ENCODE results near the gene DTNA.
"Not testable (repeated sequence)": the region's sequence is repeated elsewhere in the genome, so short reads cannot be mapped to it uniquely, and the experiment has no call there.

Gene DTNA

DNA sequence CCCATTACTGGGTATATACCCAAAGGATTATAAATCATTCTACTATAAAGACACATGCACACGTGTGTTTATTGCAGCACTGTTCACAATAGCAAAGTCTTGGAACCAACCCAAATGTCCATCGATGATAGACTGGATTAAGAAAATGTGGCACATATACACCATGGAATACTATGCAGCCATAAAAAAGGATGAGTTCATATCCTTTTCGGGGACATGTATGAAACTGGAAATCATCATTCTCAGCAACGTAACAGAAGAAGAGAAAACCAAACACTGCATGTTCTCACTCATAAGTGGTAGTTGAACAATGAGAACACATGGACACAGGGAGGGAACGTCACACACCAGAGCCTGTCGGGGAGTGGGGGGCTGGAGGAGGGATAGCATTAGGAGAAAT, 15.6 kb downstream of the DTNA start:
- not testable (repeated sequence) for FAIRE-seq

DNA sequence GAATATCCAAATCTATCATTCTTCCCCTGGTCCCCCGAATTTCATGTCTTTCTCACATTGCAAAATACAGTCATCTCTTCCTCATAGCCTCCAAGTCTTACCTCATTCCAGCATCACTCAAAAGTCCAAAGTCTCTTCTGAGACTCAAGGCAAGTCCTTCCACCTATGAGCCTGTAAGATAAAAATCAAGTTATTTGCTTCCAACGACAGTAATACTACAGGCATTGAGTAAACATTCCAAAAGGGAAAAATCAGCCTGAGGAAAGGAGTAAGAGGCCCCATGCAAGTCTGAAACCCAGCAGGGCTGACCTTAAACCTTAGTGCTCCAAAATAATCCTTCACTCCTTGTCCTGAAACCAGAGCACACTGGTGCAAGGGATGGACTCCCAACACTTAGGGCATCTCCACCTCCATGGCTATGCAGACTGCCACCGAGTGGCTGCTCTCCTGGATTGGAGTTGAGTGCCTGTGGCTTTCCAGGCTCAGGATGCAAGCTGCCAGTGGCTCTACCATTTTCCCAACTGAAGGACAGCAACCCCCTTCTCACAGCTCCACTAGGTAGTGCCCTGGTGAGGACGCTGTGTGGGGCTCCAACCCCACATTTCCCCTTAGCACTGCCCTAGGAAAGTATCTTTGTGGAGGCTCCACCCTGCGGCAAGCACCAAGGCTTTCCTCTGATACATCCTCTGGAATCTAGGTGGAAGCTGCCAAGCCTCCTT, 16.3 kb downstream of the DTNA start:
- FAIRE-seq: no peak

DNA sequence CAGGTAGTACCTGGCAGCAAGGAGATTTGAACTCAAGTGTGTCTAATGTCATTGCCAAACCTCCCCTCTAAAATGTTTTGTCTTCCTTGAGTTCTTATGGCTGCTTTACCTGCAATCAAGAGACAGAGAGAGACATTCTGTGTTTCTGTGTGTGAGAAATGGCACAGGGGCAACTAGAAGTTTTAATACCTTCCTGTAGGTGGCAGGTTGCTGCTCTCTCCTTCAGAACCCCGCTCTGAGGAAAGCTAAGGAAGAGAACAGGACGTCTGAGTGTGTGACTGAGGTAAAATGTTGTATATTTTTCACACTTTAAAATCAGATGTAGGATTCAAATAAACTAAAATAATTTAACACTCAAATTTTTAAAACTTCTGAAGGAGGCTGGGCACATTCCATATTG, 19.2 kb downstream of the DTNA start:
- no peak for FAIRE-seq

DNA sequence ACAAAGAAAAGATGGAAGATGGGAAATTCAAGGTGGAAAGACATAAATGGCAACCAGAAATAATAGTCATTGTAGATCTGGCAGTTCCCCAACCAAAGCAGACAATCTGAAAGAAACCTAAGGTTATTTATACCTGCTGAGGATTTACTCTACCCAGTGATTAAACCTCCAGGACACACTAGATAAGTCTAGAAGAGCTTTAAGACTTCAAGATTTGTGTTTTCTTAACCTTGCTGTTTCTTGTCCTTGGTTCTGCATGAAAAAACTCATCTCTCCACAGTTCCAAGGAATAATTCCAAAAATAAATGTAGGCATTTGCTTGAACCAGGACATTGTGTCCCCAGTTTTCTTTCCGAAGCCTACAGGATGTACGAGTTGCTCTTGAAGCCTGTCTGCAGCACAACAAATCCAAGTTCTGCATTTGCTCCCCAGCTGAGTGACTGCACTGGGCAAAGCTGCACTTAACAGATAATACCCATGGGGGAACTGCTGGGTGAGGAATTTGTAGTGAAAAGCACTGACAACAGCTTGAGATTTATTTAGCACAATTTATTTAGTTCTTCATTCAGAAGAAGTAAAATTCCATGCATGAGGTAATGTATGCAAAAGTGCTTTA, 19.8 kb downstream of the DTNA start:
- FAIRE-seq: no peak

DNA sequence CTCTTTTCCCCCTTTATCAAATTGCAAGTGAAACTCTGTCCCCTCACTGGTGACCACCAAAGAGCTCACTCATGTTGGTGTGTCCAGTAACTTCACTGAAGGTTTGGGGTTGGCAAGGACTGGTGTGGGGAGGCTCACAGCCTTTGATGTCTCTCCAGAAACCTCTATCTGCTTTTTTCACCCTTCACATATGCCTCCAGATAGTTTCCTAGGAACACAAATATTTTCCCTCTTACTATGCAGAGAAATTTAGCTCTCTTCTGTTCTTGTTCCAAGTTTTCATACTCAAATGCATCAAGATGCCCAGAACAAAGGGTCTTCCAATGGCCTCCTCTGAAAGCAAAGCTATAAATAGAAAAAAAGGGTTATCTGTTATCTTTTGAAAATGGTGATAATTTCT, 20.7 kb downstream of the DTNA start:
- no peak for FAIRE-seq

DNA sequence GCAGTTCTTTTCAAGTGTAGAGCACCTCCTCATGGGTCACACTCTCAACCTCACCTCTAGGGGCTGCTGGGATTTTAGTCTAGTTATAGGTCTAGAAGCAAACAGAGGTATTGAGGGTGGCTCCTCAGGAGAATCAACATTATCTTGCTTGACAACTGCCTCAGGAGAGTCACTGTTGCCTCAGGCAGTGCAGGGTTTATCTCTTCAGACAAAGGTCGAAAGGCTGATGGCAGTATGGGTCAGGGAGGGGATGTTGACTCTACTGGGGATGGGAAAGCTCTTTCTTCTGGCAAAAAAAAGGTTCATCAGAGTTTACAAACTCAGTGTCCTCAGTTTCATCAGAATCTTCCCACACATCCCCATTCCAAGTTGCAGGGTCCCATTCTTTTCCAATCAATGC, 24.0 kb downstream of the DTNA start:
- FAIRE-seq: no peak

DNA sequence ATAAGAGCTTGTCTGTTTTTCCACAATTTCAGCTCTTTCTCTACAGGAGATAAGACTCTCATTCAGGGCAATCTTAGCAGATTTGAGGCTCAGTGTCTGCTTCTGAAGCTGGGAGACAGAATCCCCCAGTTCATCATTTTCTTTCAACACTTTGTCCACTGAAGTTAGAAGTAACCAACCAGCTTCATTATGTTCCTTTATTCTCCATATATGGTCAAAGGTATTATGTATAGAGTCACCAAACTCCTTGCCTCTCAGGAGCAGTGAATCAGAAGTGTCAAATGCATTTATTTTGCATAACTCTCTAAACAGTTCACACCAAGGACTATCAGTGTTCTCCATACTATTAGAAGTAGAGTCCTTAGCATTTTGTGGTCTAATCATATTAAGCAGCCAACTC, 24.4 kb downstream of the DTNA start:
- not testable (repeated sequence) for FAIRE-seq

DNA sequence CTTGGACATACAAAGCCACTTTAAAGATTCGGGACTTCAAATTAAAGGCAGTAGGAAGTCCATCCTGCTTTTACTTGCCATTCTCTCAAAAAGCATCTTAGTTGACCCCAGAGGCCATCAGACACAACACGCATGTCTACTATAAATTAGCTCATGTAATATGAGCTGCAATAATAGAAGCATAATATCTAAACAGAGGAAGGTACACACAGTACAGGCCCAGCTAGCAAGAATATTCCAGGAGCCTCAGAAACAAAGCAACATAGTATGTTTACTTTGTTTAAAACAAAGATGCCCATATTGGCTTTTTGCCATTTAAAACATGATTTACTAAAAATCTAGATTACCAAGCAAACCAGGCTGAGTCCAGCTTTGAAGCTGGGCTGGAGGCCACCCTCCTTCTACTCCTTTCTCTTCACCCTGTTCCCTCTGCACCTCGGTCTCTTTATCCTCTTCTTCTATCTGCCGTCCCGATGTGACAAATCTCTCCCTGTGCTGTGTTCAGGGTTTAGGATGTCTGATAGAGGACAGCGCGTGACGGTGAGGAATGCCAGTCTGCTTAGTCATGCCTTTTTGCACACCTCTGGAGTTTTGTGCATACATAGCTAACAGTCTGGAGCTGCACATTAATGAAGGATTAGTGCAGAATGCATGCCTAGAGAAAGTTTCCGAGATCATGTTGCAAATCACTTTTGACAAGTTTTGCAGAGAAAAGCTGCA, 28.2 kb downstream of the DTNA start:
- no peak for FAIRE-seq

DNA sequence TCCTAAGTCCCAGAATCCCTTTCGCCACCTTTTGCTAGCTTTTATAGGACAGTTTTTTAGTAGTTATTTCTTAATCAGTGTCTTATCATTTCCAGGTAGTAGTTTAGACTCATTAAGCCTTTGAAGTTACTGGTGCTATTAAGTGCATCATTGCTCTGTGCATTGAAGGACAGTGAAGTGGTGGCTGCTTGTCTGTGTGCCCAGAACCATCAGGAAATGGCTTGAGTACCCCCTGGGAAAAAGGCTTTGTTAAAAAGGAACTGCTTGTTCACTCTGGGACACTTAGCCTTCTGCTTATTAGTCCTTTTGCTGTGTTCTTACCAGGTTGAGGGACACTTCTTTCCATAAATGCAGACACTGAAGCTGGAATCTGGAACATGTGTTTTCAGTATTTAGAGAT, 30.0 kb downstream of the DTNA start:
- no peak for FAIRE-seq

DNA sequence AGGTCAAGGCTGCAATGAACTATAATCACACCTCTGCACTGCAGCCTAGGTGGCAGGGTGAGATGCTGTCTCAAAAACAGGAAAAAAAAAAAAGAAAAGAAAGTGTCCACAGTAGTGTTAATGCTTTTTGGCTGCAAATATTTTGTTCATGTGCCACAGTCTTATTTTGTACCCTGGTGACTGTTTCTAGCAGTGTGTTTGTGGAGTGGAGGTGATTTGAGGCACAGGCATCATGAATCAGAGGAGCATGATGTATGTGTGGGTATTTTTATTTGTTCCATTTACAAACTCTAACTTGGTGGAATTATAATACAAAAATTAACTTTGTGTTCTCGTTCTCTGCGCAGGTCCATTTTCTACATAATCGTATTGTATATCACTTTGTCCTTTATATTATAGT, 30.6 kb downstream of the DTNA start:
- no peak for FAIRE-seq

DNA sequence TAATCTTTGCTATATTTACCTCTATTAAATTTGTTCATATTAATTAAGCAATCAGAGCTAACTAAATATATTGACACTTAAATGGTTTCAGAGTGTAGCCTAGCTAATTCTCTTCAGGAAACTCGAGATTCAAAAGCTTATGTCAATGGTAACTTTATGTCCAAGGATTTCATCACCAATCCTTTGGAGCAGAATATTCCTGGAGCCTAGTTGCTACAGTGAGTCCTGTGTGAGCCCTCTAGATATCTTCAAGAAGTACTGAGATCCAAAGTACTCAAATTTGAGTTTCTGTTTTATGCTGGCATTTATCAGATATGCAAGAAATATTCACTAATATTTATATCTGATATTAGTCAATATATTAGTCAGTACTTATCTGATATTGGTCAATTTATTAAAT, 31.3 kb downstream of the DTNA start:
- no peak for FAIRE-seq

DNA sequence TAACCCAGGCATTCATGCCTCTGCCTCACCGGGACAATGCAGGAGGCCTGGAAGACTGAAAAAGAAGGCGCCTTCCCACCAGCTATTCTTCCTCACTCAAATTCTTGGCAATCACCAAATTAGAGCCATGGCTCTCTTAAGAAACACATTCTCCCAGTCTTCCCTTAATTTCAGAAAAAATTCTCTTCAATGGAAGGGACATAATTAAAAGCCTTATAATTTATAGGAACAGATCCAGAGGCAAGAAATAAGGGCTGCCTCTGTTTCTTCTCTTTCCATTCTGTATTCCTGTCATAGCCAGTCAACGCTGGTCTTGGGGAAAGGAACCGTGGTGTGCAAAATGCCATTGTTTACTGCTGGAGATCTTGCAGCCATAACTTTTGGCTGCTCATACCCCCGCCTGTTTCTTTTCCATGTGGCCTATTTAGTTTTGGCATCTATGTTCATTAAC, 32.8 kb downstream of the DTNA start:
- FAIRE-seq: no peak

DNA sequence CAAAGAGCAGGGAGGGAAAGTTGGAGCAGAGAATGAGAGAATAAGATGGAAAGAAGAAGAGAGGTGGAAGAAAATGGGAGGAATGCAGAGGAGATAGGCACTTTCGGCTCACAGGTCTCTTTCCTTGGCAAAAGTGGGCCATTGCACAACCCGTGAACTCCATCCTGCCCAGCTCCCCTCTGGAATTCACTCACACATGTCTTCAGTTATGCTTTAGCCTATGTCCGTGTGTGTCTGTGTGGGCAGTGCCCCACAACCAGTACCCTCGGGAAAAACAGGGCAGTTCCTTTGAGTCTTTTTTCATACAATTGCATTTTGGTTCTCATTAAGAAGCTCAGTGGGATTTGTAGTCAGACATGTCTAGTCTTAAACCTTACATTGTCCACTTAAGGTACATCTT, 34.5 kb downstream of the DTNA start:
- no peak for FAIRE-seq

DNA sequence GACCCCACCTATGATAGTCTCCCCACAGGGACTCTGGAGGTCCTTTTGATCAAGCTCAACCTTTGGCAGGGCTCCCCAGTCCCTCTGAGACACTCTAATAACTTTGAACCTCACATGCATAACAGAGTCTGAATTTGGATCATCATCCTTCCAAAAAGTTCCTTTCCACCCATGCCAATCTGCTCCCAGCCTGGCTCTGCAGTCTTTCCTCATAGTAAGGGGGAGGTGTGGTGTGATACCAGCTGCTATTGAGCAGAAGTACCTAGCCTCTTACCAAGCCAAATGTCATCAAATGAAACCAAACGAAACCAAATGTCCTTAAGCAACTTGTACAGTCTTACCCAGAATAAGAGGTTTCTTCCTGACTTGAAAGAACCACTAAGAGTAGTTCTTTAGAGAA, 36.5 kb downstream of the DTNA start:
- FAIRE-seq: no peak

DNA sequence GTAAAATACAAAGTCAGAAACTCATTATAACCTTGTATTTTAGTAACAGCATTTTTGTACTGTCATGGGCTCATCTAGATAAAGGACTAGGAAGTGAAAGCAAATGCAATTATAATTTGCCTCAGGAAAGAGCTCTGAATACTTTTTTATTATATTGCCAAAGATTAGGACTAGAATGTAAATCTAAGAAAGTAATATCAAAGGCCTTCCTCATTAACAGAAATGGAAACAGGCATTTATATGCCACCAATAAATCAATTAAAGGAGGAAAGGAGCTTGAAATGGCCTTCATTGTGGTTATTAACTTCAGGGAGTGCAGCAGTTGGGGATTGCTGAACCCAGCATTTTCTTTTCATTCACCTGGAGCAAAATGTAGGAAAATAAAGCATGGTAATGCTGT, 39.6 kb downstream of the DTNA start:
- FAIRE-seq: no peak

DNA sequence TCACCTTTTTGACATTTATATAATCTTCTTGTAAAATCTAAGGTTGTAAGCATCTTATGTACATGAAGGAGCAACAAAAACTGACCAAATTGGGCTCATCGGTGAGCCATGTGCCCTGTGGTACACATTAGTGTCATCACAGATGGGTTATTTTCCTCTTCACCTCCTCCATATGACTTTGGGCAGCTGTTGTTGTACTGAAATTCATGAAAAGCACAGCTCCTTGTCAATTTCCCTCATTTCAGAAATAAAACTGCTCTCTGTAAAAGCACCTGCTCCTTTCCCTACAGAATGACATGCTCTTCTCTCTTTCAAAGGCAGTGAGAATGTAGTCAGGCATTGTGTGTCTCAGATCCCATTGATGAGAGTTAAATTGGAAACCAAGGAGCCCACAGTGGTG, 42.0 kb downstream of the DTNA start:
- FAIRE-seq: no peak

DNA sequence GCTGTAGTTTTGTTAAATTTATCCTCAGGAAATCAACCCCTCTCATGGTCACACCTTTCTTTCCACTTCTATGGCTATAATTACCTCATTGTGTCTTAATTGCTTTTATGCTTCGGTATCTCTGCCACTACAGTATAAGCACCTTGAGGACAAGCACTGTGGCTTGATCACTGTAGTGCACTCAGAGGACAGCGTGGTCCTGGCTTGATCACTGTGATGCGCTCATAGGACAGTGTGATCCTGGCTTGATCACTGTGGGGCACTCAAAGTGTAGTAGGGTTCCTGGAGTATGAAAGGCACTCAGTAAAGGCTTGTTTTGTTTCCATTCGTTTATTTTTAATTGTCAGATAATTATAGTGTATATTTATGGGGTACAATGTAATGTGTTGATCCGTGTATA, 44.2 kb downstream of the DTNA start:
- no peak for FAIRE-seq

DNA sequence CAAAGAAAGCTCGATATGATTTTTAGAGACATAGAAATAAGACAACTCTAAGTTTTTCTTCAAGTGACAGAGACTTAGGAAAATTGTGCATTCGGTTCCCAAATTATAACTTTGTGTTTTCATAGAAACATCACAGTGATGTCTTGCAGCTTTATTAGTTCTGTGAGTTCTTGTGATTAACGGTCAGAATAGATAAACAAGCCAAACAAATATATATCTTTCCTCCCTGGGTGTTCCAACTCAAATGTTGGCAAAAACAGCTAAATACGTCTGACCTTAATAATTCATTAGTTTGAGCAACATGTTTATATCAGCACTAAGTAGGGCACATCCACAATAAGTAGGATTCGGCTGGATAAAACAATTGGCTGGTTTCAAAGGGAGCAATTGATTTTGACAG, 47.6 kb downstream of the DTNA start:
- no peak for FAIRE-seq

DNA sequence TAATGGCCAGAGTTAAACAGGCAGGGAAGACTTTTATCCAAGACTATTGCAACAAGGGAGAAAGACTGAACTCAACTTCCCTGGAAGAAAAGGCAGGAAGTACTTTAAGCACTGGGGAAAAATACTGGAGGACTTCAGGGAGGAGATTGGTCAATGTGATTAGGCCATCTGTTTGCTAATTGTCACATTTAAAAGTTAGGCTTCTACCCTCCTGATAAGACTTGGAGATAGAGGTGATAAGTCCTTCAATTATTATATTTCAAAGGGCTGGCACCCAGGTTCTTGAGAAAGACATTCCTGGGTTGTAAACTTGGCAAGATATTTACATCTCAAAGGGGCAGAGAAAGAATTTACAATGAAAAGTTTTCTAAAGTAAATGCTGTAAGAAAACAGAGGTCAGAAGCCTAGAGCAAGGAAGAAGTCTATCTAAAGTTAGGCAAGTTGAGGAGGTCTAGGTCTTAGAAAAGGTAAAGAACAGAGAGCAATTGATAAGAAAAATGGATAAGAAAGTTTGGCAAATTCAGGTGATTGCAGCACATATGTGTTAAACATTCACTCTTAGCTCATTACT, 48.4 kb downstream of the DTNA start:
- no peak for FAIRE-seq

DNA sequence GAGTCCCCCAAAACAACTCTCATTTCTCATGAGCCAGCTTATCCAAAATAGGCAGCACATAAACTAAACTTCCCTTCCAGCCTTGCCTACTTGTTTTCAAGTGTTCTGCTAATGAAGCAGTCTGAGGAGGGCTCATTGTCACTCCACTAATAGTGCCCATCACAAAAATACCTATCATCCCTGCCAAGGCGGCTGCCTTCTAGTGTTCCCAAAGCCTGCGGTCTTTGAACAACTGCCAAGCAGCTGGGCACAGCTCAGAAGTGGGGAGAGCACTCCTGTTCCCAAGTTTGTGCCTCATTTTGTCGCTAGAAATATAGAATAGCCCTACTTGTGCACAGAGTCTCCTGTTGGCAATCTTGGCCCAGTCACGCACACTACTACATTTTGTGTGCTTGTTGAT, 50.3 kb downstream of the DTNA start:
- no peak for FAIRE-seq

DNA sequence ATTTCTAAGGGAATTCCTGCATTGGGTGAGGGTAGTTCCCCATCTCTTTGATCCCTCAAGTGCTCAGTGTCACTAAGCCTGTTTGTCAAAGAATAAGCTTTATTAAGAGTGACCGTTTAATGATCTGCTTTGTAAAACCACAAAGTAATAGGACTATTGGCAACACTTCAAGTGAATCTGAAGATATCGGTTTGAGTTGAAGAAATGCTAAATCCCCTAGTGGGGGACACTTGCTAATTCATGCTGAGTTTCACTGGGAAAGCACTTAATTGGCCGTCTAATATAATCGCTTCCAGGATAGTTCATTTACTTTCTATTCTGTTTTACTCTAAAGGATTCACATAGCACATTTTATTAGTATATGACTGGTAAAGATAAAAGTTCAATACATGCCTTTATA, 54.4 kb downstream of the DTNA start:
- no peak for FAIRE-seq

DNA sequence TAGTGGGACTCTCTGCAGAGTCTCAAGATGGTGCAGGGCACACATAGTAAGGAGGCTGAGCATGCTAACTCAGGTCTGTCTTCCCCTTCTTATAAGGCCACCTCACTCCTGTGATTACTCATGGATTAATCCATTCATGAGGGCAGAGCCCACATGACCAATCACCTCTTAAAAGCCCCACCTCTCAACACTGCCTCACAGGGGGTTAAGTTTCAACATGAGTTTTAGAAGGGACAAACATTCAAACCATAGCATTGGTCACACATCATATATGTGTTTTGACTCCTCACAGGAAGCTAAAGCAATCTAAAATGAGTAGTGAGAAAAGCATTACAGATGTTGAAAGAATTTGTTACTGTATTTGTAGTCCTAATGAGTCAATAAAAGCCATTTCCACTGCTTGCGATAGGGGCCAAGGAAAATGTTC, 57.5 kb downstream of the DTNA start:
- FAIRE-seq: no peak

DNA sequence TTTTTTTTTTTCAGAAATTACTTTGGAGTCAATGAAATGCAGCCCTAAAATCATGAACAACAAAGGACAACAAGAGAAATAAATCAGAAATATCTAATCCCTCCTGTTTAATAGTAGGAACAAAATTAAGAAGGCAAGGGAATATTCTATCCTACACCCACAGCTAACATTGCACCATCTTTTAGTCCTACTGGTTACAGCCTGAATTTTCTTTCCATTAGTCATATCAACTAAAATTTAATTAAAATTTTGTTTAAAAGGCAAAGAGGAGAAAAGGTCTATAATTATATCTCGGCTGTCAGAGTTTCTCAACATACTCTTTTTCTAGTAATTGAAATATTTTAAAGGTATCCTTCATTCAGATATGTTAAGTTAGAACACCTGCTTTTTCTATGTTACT, 61.9 kb downstream of the DTNA start:
- FAIRE-seq: no peak

DNA sequence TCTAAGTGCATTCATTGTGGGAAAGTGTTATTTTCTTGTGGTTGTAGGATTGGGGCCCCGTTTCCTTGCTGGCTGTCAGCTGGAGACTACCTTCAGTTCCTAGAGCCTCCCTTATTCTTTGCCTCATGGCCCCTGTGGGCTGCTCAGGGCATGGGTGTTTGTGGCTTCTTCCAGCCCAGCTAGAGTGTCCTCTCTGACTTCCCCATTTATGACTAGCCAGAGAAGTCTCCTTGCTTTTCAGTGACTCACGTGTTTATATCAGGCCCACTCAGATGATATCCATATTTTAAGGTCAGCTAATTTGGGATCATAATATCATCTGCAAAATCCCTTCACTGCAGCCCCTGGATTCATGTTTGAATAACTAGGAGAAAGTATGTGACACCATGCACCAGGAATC, 62.8 kb downstream of the DTNA start:
- FAIRE-seq: no peak

Measured in A204.1 (cell line).